ENCODE measurements around the gene PNMA3. TPM values are rescaled to one million over a fixed set of nuclear protein-coding genes. Genes with fewer than 3 reads are reported as not detected.
"Not testable (repeated sequence)": the region's sequence is repeated elsewhere in the genome, so short reads cannot be mapped to it uniquely, and the experiment has no call there.

PNMA3 gene, protein sequence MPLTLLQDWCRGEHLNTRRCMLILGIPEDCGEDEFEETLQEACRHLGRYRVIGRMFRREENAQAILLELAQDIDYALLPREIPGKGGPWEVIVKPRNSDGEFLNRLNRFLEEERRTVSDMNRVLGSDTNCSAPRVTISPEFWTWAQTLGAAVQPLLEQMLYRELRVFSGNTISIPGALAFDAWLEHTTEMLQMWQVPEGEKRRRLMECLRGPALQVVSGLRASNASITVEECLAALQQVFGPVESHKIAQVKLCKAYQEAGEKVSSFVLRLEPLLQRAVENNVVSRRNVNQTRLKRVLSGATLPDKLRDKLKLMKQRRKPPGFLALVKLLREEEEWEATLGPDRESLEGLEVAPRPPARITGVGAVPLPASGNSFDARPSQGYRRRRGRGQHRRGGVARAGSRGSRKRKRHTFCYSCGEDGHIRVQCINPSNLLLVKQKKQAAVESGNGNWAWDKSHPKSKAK
- total RNA-seq, result 0.22 and 0.69 TPM in 2 replicates

GRCh38 chrX:153055871-153056749, at the start of gene PNMA3:
Gene PNMA3, plus strand, starts transcription at chrX:153056470. Its CDS starts 586 bp downstream, at chrX:153057056.
- no peak for DNase-seq (ENCODE audit: low read depth)
- no peak within 1 kb of the TSS for H3K4me3 ChIP-seq (ENCODE audit: low read depth, low read length)
- no peak for TF ChIP-seq CTCF (conservative IDR thresholded peaks at IDR 0.05; ENCODE audit: low read depth, low read length)

- not testable (repeated sequence) for H3K4me3 ChIP-seq (ENCODE audit: low read depth, low read length); DNase-seq (ENCODE audit: low read depth)
Observed at GRCh38 chrX:153017174-153017573, 39.1 kb upstream of the PNMA3 start.

DNA sequence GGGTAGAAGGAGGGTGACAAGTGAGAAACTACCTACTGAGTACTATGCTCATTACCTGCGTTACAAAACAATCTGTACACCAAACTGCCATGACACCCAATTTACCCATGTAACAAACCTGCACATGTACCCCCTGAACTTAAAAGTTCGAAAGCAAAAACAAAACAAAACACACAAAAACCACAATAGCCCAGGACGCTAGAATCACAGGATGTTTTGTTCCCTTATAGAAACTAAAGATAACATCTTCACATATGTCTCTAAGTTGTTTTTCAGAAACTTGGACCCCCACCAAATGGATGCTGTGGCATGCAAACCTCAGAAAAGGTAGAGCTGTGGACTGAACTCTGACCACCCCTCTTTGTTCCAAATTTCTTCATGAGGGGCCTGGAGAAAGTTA, 37.1 kb upstream of the PNMA3 start:
- TF ChIP-seq CTCF (conservative IDR thresholded peaks at IDR 0.05; ENCODE audit: low read depth, low read length), result no peak
- no peak for DNase-seq (ENCODE audit: low read depth)
- H3K4me3 ChIP-seq (ENCODE audit: low read depth, low read length), result no peak overlapping the region

DNA sequence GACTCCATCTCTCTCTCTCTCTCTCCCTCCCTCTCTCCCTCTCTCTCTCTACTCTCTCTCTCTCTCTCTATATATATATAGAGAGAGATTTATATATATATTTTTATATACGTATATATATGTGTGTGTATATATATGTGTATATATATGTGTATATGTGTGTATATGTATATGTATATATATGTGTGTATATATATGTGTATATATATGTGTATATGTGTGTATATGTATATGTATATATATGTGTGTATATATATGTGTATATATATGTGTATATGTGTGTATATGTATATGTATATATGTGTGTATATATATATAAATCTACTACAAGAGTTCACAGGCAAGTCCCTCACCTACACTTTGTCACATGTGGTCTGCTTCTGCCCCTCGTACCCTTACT, 29.8 kb upstream of the PNMA3 start:
- DNase-seq (ENCODE audit: low read depth), result not testable (repeated sequence)

GRCh38 chrX:153028487-153028886, 27.8 kb upstream of the PNMA3 start:
- not testable (repeated sequence) for DNase-seq (ENCODE audit: low read depth); H3K4me3 ChIP-seq (ENCODE audit: low read depth, low read length)

More for the DNA sequence above, 29.8 kb upstream of the PNMA3 start:
- not testable (repeated sequence) for H3K4me3 ChIP-seq (ENCODE audit: low read depth, low read length)

DNA sequence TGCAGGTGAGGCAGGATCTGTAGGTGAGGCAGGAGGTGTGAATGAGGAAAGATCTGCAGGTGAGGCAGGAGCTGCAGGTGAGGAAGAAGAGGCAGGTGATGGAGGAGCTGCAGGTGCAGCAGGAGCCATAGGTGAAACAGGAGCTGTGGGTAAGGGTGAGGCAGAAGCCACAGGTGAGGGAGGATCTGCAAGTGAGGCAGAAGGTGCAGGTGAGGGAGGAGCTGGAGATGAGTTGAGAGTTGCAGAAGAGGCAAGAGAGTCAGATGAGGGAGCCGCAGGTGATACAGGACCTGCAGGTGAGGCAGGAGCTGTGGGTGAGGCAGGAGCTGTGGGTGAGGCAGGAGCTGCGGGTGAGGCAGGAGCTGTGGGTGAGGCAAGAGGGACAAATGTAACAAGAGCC, 27.1 kb upstream of the PNMA3 start:
- DNase-seq (ENCODE audit: low read depth), result no peak
- TF ChIP-seq CTCF (conservative IDR thresholded peaks at IDR 0.05; ENCODE audit: low read depth, low read length), result no peak
- H3K4me3 ChIP-seq (ENCODE audit: low read depth, low read length), result no peak overlapping the region

- no peak for TF ChIP-seq CTCF (conservative IDR thresholded peaks at IDR 0.05; ENCODE audit: low read depth, low read length)
- no peak overlapping the region for H3K4me3 ChIP-seq (ENCODE audit: low read depth, low read length)
- no peak for DNase-seq (ENCODE audit: low read depth)
Observed at GRCh38 chrX:153029875-153030274, 26.4 kb upstream of the PNMA3 start.

GRCh38 chrX:153030801-153031200, 25.5 kb upstream of the PNMA3 start:
- TF ChIP-seq CTCF (conservative IDR thresholded peaks at IDR 0.05; ENCODE audit: low read depth, low read length), result no peak
- no peak overlapping the region for H3K4me3 ChIP-seq (ENCODE audit: low read depth, low read length)
- no peak for DNase-seq (ENCODE audit: low read depth)

Data from epithelial cell of proximal tubule (primary cell).